HepG2 (cell line): ENCODE results near the gene TMEM198. TPM values are rescaled to one million over a fixed set of nuclear protein-coding genes. Genes with fewer than 3 reads are reported as not detected.

Experiments used
- ARNT2 ChIP-seq: sonication (generic); formaldehyde crosslinking; IDR thresholded peaks from 2 replicates; pipeline ENCODE4 v1.8.0; 2022; ENCODE audit warnings: mild to moderate bottlenecking, low read depth, missing genetic modification reagents, moderate library complexity
- ARNTL ChIP-seq: sonication (generic); formaldehyde crosslinking; IDR thresholded peaks from 2 replicates; pipeline ENCODE4 v1.4.0; 2020; ENCODE audit warnings: mild to moderate bottlenecking, missing genetic modification reagents
- DBP ChIP-seq: sonication (generic); formaldehyde crosslinking; IDR thresholded peaks from 2 replicates; pipeline ENCODE4 v1.4.0; 2020; ENCODE audit warnings: missing genetic modification reagents; ENCODE audit errors: not compliant biosample characterization
- ETV6 ChIP-seq: sonication (generic); formaldehyde crosslinking; conservative IDR thresholded peaks from 2 replicates; pipeline ENCODE4 v1.4.0; 2020; ENCODE audit warnings: missing genetic modification reagents
- GTF3A ChIP-seq: sonication (generic); formaldehyde crosslinking; conservative IDR thresholded peaks from 2 replicates; pipeline ENCODE4 v1.4.0; 2020; ENCODE audit warnings: mild to moderate bottlenecking, missing genetic modification reagents
- KDM5B ChIP-seq: sonication (generic); formaldehyde crosslinking; IDR thresholded peaks from 2 replicates; pipeline ENCODE4 v1.4.0; 2020; ENCODE audit warnings: missing genetic modification reagents, mild to moderate bottlenecking, borderline replicate concordance
- MNT ChIP-seq: fragments of 450-650 bp; IDR thresholded peaks from 2 replicates; pipeline ENCODE4 v1.6.1; 2016
- PHF21A ChIP-seq: sonication (generic); formaldehyde crosslinking; IDR thresholded peaks from 2 replicates; pipeline ENCODE4 v1.5.0; 2020; ENCODE audit warnings: mild to moderate bottlenecking, missing genetic modification reagents
- RAD21 ChIP-seq: fragments of 450-650 bp; formaldehyde crosslinking; IDR thresholded peaks from 2 replicates; pipeline ENCODE4 v1.5.0; 2020; ENCODE audit warnings: mild to moderate bottlenecking
- RBM39 ChIP-seq: fragments of 200-400 bp; formaldehyde crosslinking; IDR thresholded peaks from one replicate; pipeline ENCODE4 v1.6.1; 2018; ENCODE audit warnings: antibody characterized with exemption, mild to moderate bottlenecking, low read depth, low read length; ENCODE audit not compliant: poor library complexity, severe bottlenecking
- SOX6 ChIP-seq, 2 experiments: fragments of 450-650 bp in 1 of 2; sonication (generic) in 1 of 2; formaldehyde crosslinking in 1 of 2; IDR thresholded peaks; 2 replicates each; pipeline versions ENCODE4 v1.4.0 to v1.6.1; 2017 to 2020; ENCODE audit warnings: antibody characterized with exemption in 1 of 2, mild to moderate bottlenecking in 1 of 2, missing genetic modification reagents in 1 of 2
- TBX2 ChIP-seq: sonication (generic); formaldehyde crosslinking; IDR thresholded peaks from 2 replicates; pipeline ENCODE4 v1.5.0; 2020; ENCODE audit warnings: missing genetic modification reagents, mild to moderate bottlenecking, borderline replicate concordance
- YY1 ChIP-seq: IDR thresholded peaks from 2 replicates; pipeline ENCODE4 v1.6.1; 2011; ENCODE audit warnings: low read length, low read depth, moderate library complexity, mild to moderate bottlenecking; ENCODE audit not compliant: insufficient read depth, insufficient replicate concordance
- ZBTB10 ChIP-seq: sonication (generic); formaldehyde crosslinking; IDR thresholded peaks from 2 replicates; pipeline ENCODE4 v1.4.0; 2020; ENCODE audit warnings: missing genetic modification reagents, borderline replicate concordance
- ZMYM3 ChIP-seq: sonication (generic); formaldehyde crosslinking; IDR thresholded peaks from 2 replicates; pipeline ENCODE4 v1.5.1; 2020; ENCODE audit warnings: mild to moderate bottlenecking, missing genetic modification reagents
- ZNF543 ChIP-seq: sonication (generic); formaldehyde crosslinking; IDR thresholded peaks from 2 replicates; pipeline ENCODE4 v1.4.0; 2020; ENCODE audit warnings: mild to moderate bottlenecking, missing genetic modification reagents
- ZNF570 ChIP-seq: sonication (generic); formaldehyde crosslinking; IDR thresholded peaks from 2 replicates; pipeline ENCODE4 v1.4.0; 2020; ENCODE audit warnings: mild to moderate bottlenecking, missing genetic modification reagents, borderline replicate concordance
- ZNF614 ChIP-seq: IDR thresholded peaks from 2 replicates; pipeline ENCODE4 v1.6.1; 2018; ENCODE audit warnings: missing biosample characterization, missing genetic modification reagents, inconsistent platforms, borderline replicate concordance
- ZNF687 ChIP-seq: sonication (generic); formaldehyde crosslinking; IDR thresholded peaks from 2 replicates; pipeline ENCODE4 v1.5.1; 2020; ENCODE audit warnings: mild to moderate bottlenecking, missing genetic modification reagents, moderate library complexity
- polyA plus RNA-seq, 8 experiments: library from polyadenylated mRNA; depleted of rRNA in 3 of 8; stranded (reverse) in 7 of 8; unstranded in 1 of 8; fragments of >200 nt; fragmentation: Illumina TruSeq in 4 of 8; extraction: Trizol in 4 of 8; gene quantifications; 2 replicates each; pipeline versions ENCODE4 v1.2.1 to v1.2.3, GENCODE V29; 2011 to 2016; ENCODE audit warnings: low read depth in 4 of 8, missing spikeins in 1 of 8, mixed read lengths in 1 of 8; ENCODE audit not compliant: insufficient read depth in 1 of 8
- total RNA-seq, 5 experiments: library from RNA; depleted of rRNA; stranded (reverse); fragments of >200 nt; fragmentation: Illumina TruSeq; extraction: Trizol; gene quantifications; 2 replicates each; pipeline ENCODE4 v1.2.3, GENCODE V29; 2016; ENCODE audit warnings: low read depth in 1 of 5

The TMEM198 gene
- total and polyA plus RNA-seq, 2 of the 13 experiments (the other 11 are each of a cell fraction or from before 2014, with no cell fraction given): 17.3 to 23.5 TPM

GRCh38 chr2:219512524-219513216, 31.2 kb upstream of the TMEM198 start (continued):
- TF ChIP-seq ZNF687 (CRISPR knock-in tag) (peak; percentile 70), ARNT2 (CRISPR knock-in tag) (no peak), GTF3A (CRISPR knock-in tag) (no peak), DBP (no peak), KDM5B (peak; percentile 59; the same call in 1 of the 2 replicates), RAD21 (CRISPR knock-in tag) (peak; percentile 15; the same call in 1 of the 2 replicates), MNT (no peak), PHF21A (peak; percentile 64; the same call in 1 of the 2 replicates), ZNF570 (0 out of 2 replicates have a peak, but pooled peaks have one; percentile 37), YY1 (peak; percentile 15), ZNF614 (no peak), ARNTL (CRISPR knock-in tag) (peak; percentile 52; the same call in 1 of the 2 replicates), RBM39 (no peak), SOX6 (IDR thresholded peaks at IDR 0.05) (no peak), SOX6 (CRISPR knock-in tag; IDR thresholded peaks at IDR 0.05) (peak; percentile 40; the same call in 1 of the 2 replicates), ZMYM3 (CRISPR knock-in tag) (peak; percentile 43; the same call in 1 of the 2 replicates), ETV6 (CRISPR knock-in tag) (0 out of 2 replicates have a peak, but pooled peaks have one; percentile 36), ZBTB10 (0 out of 2 replicates have a peak, but pooled peaks have one; percentile 39), ZNF543 (peak; percentile 68; the same call in 1 of the 2 replicates), TBX2 (CRISPR knock-in tag) (peak; percentile 91)
